Amniotic epithelial cell (primary cell): ENCODE results near the gene SNRNP40.
"Not testable (repeated sequence)": the region's sequence is repeated elsewhere in the genome, so short reads cannot be mapped to it uniquely, and the experiment has no call there.

Experiments
- DNase-seq: peaks from one replicate; pipeline ENCODE4 v3.0.0-alpha.2; 2010; ENCODE audit warnings: low read depth

Gene SNRNP40

DNA sequence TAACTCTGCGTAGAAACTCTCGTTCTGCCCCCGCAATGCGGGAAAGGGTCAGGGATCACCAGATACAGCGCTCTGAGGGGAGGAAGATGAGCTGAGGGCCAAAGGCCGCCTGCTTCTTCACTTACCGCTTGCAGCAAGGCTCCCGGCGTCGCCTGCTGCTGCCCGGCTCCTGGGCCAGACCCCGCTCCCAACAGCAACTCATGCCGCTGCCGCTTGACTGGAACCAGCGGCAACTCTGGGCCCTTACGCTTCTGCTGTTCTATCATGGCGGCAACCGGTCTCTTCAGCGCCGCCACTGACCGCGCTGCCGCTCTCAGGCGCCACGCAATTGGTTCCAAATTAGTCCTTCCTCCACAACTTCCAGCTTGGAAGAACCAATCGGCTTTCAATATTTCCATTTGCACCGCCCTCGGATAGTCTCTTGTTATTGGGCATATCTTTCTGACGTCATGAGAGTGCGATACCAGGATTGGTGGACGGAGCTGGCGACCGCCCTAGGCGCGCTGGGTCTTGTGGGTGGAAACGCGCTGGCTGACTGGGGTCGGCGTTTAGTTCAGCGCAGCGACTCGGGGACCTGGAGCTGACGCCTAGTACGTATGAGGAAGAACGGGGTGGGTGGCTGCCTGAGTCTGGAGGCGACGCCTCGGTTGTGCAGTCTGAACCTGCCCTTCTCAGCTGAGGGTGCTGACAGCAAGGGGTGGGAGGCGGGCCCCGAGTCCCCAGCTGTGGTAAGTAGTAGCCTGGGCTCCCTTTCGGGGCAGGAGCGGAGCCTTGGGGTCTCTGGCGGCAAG lies at the start of gene SNRNP40, which contains the start of gene ZCCHC17:
SNRNP40 (minus strand) TSS at position 303 of the 791 bp plus-strand sequence; CDS start at position 266, 37 bp downstream.
ZCCHC17 (plus strand) TSS at position 547 of the 791 bp plus-strand sequence. CDS start 13,067 bp downstream, outside the sequence.
- DNase-seq = peak; percentile 99

DNA sequence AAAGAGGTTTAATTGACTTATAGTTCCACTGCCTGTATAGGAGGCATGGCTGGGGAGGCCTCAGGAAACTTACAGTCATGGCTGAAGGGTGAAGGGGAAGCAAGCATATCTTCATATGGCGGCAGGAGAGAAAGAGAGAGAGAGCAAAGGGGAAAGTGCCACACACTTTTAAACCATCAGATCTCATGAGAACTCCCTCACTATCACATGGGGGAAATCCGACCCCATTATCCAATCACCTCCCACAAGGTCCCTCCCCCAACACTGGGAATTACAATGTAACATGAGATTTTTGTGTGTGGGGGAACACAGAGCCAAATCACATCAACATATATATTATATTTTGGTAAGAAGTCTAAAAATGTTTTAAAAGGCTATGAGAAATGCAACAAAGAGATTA lies 49.0 kb upstream of the SNRNP40 start:
- DNase-seq = no peak

DNA sequence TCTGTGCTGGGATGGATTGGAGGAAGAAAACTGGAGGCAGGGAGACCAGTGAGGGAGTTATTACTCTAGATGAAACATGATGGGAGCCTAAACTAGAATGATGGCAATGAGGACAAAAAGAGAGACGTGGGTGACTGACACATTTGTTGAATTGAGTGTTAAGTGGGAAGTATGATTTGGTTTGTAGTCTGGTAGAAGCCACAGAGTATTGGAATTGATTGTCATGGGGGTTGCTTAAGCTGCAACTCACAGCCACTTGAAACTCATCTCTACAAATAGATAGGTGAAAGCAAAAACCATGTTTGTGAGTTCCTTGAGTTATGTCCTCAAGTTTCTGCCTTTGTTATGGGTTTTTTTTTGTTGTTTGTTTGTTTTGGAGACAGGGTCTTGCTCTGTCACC lies 47.9 kb upstream of the SNRNP40 start:
- no peak for DNase-seq

GRCh38 chr1:31336687-31337467 lies 40.3 kb upstream of the SNRNP40 start:
- peak; percentile 14 for DNase-seq

DNA sequence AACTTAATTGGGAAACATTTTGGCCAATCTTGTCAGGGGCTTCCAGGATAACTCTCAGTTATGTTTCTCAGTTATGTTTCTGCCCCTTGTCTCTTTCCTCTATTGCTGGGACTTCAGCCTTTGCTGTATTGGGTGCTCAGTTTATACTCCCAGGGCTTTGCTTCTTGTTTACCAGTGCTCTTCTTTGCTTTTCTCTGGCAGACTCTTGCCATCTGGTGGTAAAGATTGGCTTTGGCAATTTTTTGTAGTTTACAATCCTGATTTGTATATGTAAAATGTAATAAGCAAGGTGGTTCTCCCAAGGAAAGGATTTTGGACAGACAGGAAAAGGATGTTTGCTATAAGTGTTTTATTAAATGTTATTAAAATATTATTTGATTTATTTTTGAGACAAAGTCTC lies 38.4 kb upstream of the SNRNP40 start:
- DNase-seq = peak; percentile 49

GRCh38 chr1:31327381-31327780 lies 30.8 kb upstream of the SNRNP40 start:
- DNase-seq = peak; percentile 81

DNA sequence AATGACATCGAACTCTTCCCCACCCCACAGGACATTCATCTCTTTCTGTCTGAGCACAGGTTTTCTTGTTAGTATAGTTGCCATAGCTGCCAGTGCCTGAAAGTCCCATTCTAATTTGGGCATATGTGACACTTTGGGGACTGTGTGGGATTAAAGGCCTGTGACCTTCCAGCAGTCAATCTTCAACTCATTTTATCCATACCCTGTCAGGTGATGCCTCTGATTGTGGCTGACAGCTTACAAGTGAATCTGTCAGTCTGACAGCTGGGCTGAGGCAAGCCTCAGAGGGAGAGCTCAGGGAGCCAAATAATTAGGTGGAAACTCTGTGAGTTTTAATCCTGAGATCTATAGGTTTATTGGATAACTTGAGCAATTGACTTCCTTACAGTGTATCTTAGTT lies 29.9 kb upstream of the SNRNP40 start:
- DNase-seq = no peak

DNA sequence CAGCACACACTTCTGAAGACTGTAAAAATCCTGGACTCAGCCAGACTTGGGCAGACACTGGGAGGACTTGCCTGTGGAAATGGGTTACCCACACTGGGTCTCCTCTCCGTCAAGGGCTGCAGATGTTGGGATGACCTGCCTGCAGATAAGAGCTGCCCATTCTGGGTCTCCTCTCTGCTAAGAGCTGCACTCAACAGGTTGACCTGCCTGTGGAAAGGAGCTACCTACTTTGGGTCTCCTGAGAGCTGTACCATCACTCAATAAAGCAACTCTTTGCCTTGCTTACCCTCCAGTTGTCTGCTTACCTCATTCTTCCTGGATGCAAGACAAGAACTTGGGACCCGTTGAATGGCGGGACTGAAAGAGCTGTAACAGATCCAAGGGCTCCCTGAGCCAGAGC lies 28.4 kb upstream of the SNRNP40 start:
- DNase-seq = no peak

GRCh38 chr1:31324093-31324492 lies 27.5 kb upstream of the SNRNP40 start:
- no peak for DNase-seq

DNA sequence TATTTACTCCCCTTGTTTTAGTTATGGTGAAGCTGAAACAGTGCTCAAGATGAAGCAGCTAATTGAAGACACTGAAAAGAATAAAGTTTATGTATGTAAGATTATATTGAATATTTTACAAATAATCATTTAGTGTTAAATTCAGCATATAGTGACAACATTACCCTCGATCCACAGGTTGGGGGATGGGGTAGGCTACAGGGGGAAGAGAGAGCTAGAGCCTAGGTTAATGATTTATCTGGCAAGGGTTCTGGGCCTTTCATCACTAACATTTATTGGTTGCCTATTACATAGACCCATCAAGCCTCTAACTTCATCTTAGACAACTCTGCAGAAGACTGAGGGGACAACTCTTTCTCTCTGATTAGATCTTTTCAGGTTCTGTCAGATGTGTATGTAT lies 21.6 kb upstream of the SNRNP40 start:
- DNase-seq = no peak

DNA sequence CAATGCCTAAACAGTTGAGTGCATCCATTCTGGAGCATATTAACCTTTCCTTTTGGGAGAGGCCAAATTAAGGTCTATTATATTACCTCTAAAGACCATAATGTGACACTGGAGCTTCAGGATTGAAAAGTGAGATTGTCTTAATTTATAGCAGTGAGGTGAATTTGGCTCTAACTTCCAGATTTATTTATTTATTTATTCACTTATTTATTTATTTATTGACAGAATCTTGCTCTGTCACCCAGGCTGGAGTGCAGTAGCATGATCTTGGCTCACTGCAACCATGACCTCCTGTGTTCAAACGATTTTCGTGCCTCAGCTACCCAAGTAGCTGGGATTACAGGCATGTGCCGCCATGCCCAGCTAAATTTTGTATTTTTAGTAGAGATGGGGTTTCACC lies 19.3 kb upstream of the SNRNP40 start:
- no peak for DNase-seq

DNA sequence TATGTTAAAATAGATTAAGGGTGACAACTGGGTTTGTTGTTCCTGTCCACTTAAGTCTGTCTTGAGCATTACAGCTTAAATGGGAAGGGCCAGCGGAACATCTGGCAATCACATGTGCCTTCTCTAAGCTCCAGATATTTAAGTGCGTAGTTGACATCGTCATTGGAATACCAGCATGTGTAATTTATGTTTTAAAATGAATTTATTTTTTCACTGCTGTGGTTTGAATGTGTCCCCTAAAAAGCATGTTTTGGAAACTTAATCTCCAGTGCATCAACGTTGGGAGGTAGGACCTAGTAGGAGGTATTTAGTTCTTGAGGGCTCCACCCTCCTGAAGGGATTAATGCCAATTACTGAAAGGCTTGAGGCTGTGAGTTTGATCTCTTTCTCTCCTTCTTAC lies 13.6 kb upstream of the SNRNP40 start:
- DNase-seq = no peak

- DNase-seq = no peak
Observed at GRCh38 chr1:31308036-31308435, 11.4 kb upstream of the SNRNP40 start.

DNA sequence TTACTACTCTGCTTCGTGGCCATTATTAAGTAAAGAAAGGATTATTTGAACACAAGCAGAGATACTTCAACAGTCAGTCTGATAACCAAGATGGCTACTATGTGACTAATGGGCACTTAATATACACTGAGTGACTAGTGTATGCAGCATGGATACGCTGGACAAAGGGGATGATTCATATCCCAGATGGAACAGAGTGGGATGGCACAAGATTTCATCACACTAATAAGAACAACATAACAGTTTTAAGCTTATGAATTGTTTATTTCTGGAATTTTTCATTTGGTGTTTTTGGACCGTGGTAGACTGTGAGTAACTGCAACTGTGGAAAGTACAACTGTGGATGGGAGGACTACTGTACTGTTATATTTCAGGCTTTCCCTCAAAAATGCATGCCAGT lies 9.7 kb upstream of the SNRNP40 start:
- peak; percentile 98 for DNase-seq

- peak; percentile 22 for DNase-seq
Observed at GRCh38 chr1:31302709-31303441, 6.3 kb upstream of the SNRNP40 start.

GRCh38 chr1:31300193-31300592 lies 3.6 kb upstream of the SNRNP40 start:
- DNase-seq = no peak

DNA sequence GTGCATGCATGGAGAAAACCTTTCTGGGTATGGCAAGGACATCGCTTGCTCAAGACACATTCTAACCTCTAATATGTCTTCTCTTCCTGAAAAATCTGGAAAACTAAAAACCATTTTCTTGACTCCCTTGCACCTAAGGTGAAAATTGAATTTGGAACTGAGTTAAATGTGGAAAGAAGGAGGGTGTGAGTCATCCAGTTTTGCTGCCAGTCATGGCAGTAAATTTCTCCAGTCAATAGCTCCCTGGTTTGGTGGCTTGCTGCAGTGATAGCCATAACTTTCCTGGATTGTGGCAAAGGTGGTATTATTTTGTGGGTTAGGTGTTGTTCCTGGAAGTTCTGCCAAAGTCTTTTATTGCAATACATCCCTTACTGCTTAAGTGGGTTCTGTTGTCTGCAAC lies 2.8 kb upstream of the SNRNP40 start:
- DNase-seq = no peak

DNA sequence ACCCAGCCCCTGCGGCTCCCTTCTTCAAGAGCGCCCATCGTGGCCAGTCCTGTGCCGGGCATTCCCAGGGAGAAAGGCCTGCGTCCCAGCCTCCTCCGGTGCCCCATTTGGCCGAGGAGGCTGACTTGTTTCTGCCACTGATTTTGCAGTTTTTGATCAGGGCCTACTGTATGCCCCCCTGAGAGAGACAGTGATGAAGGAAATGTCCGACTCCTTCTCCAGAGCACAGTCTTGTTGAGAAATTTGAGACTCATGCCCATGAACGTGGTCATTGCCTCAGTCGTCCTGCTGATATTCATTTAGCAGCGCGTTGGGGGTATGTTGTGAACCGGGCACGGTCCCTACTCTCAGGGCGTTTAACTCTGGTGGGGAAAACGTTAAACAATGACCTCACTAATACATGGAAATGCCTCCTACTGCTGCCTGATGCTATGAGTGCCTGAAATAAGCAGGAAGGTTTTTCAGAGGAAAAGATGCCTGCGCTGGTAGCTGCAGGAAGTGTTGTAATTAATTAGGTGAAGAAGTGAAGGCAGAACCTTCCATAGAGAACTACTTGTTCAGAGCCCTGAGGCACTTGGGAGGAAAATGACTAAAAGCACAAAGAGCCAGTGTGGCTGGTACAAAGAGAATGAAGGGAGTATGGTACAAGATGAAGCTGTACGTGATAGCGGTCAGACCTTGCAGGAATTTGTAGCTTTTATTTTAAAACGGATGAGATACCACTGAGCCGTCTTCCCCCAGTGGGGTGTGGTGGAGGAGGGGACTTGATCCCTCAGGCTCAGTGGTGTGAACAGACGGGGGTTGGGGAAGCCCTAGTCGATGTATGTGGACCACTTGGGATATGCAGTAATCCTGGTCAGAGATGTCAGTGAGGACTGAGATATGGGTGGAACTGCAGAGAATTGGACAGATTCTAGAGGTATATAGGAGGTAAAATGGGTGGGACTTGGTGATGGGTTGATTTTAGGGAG lies 974 bp upstream of the SNRNP40 start:
- DNase-seq = peak; percentile 25

GRCh38 chr1:31295874-31296485 lies 608 bp downstream of the SNRNP40 start:
- DNase-seq = no peak

DNA sequence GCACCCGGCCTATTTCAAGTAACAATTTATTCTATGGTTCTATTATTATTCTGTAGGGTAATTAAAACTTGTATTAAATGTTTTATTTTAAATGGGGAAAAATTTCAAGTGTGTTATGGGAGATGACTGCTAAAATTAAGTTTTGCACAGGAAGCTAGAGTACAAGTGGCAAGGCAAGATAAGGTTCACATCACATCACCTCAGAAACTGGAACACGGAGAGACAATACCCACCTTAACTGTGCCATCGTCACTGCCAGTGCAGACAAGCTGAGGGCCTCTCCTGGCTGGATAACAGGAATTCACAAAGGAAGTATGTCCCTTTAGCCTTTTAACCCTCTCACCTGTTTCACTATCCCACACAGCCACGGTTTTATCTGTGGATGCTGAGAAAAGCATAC lies 7.6 kb downstream of the SNRNP40 start:
- DNase-seq = no peak

- not testable (repeated sequence) for DNase-seq
Observed at GRCh38 chr1:31287791-31288190, 8.8 kb downstream of the SNRNP40 start.
